Stromal cell of bone marrow (primary cell): Measurements from ENCODE around the gene TAF11L11.
"Not testable (repeated sequence)": the region's sequence is repeated elsewhere in the genome, so short reads cannot be mapped to it uniquely, and the experiment has no call there.

ENCODE experiments used
- DNase-seq: peaks from one replicate; pipeline ENCODE4 v3.0.0-alpha.2; 2012; ENCODE audit warnings: low read depth

Gene TAF11L11

GRCh38 chr5:17603880-17604279 is at the start of gene TAF11L11:
TAF11L11 (plus strand) TSS chr5:17604183.
- DNase-seq, result not testable (repeated sequence)

GRCh38 chr5:17585658-17586057 is 18.3 kb upstream of the TAF11L11 start, which contains the start of gene TAF11L7:
TAF11L7 (minus strand) TSS chr5:17585758.
- not testable (repeated sequence) for DNase-seq

- not testable (repeated sequence) for DNase-seq
These were observed 13.1 kb upstream of the TAF11L11 start, which contains the start of gene TAF11L8 for GRCh38 chr5:17590860-17591259. TAF11L8 (minus strand) TSS chr5:17590960.

DNA sequence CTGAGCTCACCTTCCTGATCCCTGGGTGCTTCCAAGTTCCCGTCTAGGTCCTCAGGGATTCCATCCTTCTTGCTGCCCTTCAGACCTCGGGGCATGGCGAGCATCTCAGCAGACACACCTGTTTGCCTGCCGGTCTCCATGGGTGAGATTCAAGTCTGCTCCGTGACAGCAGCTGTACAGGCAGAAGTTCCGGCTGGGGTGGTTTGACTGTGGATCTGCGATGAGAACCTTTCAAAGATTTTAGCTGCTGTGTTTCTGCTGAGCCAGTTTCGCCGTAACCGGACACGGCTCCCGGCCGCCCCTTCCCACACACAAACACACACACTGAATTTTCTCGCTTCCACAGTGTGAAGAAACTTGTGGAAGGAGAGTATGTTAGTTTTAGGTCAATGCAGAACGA is 9.7 kb upstream of the TAF11L11 start, which contains the start of gene TAF11L9:
Gene TAF11L9, minus strand, starts transcription at position 140 of the 400 bp plus-strand sequence.
- DNase-seq, result not testable (repeated sequence)

- not testable (repeated sequence) for DNase-seq
These were observed 6.3 kb upstream of the TAF11L11 start, which contains the start of gene TAF11L10 for GRCh38 chr5:17597728-17598127. TAF11L10 (minus strand) TSS chr5:17597828.

- DNase-seq, result no peak
These were observed 968 bp downstream of the TAF11L11 start for GRCh38 chr5:17604951-17605350.

DNA sequence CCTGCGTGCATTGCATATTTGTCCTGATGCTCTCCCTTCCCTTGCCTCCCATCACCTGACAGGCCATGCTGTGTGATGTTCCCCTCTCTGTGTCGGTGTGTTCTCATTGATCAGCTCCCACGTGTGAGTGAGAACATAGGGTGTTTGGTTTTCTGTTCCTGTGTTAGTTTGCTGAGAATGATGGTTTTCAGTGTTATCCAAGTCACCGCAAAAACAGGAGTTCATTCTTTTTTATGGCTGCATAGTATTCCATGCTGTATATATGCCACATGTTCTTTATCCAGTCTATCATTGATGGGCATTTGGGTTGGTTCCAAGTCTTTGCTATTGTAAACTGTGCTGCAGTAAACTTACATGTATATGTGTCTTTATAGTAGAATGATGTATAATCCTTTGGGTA is 3.5 kb downstream of the TAF11L11 start:
- not testable (repeated sequence) for DNase-seq

GRCh38 chr5:17610092-17610491 is 6.1 kb downstream of the TAF11L11 start, which contains the start of gene TAF11L12:
TAF11L12 (plus strand) TSS chr5:17610392.
- not testable (repeated sequence) for DNase-seq

GRCh38 chr5:17614872-17615605 is 11.1 kb downstream of the TAF11L11 start:
- no peak for DNase-seq

DNA sequence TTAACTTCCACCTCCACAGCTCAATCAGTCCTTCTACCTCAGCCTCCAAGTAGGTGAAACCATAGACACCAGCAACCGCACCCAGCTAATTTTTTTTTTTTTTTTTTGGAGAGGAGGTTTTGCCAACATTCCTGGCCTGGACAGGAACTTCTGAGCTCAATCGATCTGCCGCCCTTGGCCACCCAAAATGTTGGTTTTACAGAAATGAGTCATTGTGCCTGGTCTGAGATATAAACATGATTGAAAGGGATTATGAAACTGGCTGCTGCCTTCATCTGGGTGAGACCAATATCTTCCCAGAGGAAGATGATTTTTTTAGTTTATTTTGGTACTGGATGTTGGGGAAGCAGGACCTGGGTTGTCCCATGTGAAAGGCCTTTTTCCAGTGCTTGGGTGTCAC is 15.4 kb downstream of the TAF11L11 start:
- DNase-seq, result peak; percentile 1

GRCh38 chr5:17620627-17621026 is 16.6 kb downstream of the TAF11L11 start:
- no peak for DNase-seq

DNA sequence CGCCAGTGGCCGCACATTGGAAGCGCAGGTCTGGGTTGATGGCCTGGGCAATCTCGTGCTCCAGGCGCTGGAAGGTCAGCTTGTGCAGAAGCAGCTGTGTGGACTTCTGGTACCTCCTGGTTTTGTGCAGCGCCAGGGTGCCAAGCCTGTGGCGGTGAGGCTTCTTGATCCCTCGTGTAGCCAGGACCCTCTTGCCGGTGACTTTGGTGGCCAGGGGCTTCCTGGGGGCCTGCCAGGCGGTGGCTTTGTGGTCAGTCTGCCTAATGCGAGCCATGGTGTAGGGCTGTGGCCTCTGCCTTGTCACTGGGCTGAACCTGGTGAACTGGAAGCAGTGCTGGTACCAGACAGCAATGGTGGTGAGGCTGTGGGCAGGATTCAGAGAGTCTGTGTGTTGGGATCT is 21.7 kb downstream of the TAF11L11 start:
- DNase-seq, result no peak

- DNase-seq, result not testable (repeated sequence)
These were observed 27.8 kb downstream of the TAF11L11 start, which contains the start of gene TAF11L13 for GRCh38 chr5:17631788-17632187. TAF11L13 (plus strand) TSS chr5:17632088.

- no peak for DNase-seq
These were observed 30.2 kb downstream of the TAF11L11 start, which contains the start of gene TAF11L14 for GRCh38 chr5:17634160-17634559. TAF11L14 (plus strand) TSS chr5:17634460.

DNA sequence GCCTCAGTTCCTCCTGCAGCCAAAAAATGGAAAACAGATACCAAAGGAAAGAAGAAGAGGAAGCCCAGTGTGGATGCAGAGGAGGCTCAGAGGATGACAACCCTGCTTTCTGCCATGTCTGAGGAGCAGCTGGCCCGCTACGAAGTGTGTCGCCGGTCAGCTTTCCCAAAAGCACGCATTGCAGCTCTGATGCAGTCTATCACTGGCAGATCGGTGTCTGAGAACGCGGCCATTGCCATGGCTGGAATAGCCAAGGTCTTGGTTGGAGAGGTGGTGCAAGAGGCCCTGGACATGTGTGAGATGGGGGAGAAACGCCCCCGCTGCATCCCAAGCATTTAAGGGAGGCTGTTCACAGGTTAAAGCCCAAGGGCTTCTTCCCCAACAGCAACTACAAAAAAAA is 45.2 kb downstream of the TAF11L11 start:
- not testable (repeated sequence) for DNase-seq

GRCh38 chr5:17655201-17655759 is 51.3 kb downstream of the TAF11L11 start:
- DNase-seq, result not testable (repeated sequence)
